Suppressor macrophage treated with lipopolysaccharide for 1 hour (primary cell): Measurements from ENCODE around the gene DGKI.

Source experiments
- DNase-seq, 3 donors: peaks; one replicate each; pipeline ENCODE4 v3.0.0-alpha.2; 2020 to 2022

The DGKI gene

GRCh38 chr7:137523171-137523570, 323.6 kb downstream of the DGKI start:
- DNase-seq: no peak

GRCh38 chr7:137521451-137521850, 325.3 kb downstream of the DGKI start:
- DNase-seq: no peak

GRCh38 chr7:137519947-137520346, 326.8 kb downstream of the DGKI start:
- DNase-seq: no peak

- no peak for DNase-seq
Observed at GRCh38 chr7:137519181-137519691, 327.5 kb downstream of the DGKI start.

GRCh38 chr7:137513091-137513490, 333.7 kb downstream of the DGKI start:
- no peak for DNase-seq

GRCh38 chr7:137507096-137507495, 339.7 kb downstream of the DGKI start:
- no peak for DNase-seq

GRCh38 chr7:137506031-137506430, 340.7 kb downstream of the DGKI start:
- no peak for DNase-seq

- DNase-seq: no peak
Observed at GRCh38 chr7:137501562-137501961, 345.2 kb downstream of the DGKI start.

GRCh38 chr7:137492889-137493288, 353.9 kb downstream of the DGKI start:
- DNase-seq: no peak

- no peak for DNase-seq
Observed at GRCh38 chr7:137489880-137490279, 356.9 kb downstream of the DGKI start.

- no peak for DNase-seq
Observed at GRCh38 chr7:137488038-137488437, 358.7 kb downstream of the DGKI start.

GRCh38 chr7:137485818-137486217, 361.0 kb downstream of the DGKI start:
- no peak for DNase-seq

GRCh38 chr7:137484326-137484725, 362.4 kb downstream of the DGKI start:
- DNase-seq: no peak

- DNase-seq: no peak
Observed at GRCh38 chr7:137482466-137482865, 364.3 kb downstream of the DGKI start.

- no peak for DNase-seq
Observed at GRCh38 chr7:137480824-137481365, 365.9 kb downstream of the DGKI start.

- DNase-seq: no peak
Observed at GRCh38 chr7:137480401-137480800, 366.4 kb downstream of the DGKI start.

GRCh38 chr7:137476937-137477336, 369.8 kb downstream of the DGKI start:
- DNase-seq: no peak

GRCh38 chr7:137475966-137476365, 370.8 kb downstream of the DGKI start:
- DNase-seq: no peak

- DNase-seq: no peak
Observed at GRCh38 chr7:137474540-137475026, 372.2 kb downstream of the DGKI start.

- no peak for DNase-seq
Observed at GRCh38 chr7:137471128-137471527, 375.6 kb downstream of the DGKI start.

- DNase-seq: no peak
Observed at GRCh38 chr7:137469858-137470257, 376.9 kb downstream of the DGKI start.

- no peak for DNase-seq
Observed at GRCh38 chr7:137469191-137469811, 377.5 kb downstream of the DGKI start.

GRCh38 chr7:137462847-137463246, 383.9 kb downstream of the DGKI start:
- DNase-seq: no peak

- DNase-seq: peak in 1 of 3 donors; percentile 13
Observed at GRCh38 chr7:137462074-137462715, 384.6 kb downstream of the DGKI start.
